Adrenal gland (tissue), 5 donors: ENCODE data around the gene CHDH.

Experiments used
- POLR2A ChIP-seq, 2 donors: fragments of 450-650 bp; IDR thresholded peaks; one replicate each; pipeline ENCODE4 v1.6.1; 2017; ENCODE audit warnings: antibody characterized with exemption in 2 of 2, mild to moderate bottlenecking in 2 of 2, moderate library complexity in 1 of 2
- TF ChIP-seq, protein P1 (sequence below), 6 experiments: fragments of 450-650 bp in 4 of 6; fragments of 200-600 bp in 2 of 6; sonication (generic) in 1 of 6; IDR thresholded peaks; 1 replicate in 5 of 6; 2 replicates in 1 of 6; pipeline versions ENCODE4 v1.5.1 to v1.8.0; 2016 to 2021; ENCODE audit warnings: antibody characterized with exemption in 6 of 6, mild to moderate bottlenecking in 2 of 6, moderate library complexity in 1 of 6
- donor health status: DM: no; HTN: no; CAD: no.

DNA sequence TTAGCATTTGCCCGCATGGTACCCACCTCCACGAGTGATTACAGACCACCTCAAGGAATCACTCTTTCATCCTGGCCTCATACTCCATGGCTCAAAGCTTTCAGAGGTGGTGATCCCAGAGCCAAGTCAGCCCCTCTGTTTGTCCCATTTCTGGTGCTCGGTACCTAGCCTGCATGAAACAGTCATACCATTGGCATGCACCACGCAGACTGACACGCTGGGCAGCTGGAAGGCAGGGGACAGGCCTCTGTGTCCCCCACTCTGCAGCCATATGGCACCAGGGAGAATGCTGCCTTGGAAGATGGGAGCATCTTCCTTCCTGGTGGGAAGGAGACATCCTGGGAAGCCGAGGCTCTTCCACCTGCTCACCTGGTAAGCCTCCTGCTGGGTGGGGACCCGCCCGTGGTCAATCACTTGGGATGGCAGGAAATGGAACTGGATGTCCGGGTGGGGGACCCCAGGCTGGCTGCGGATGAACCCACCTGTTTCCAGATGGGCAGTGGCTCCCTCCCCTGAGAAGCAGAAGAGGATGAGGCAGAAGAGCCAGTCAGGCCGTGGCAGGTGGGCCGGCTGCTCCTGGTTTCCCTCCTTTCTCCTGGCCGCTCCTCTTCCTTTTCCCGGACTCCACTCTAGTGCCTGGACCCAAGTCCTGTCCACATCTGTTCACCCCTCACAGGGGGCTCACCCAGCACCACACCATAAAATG lies 26.9 kb downstream of the CHDH start:
- TF ChIP-seq, protein P1, sequence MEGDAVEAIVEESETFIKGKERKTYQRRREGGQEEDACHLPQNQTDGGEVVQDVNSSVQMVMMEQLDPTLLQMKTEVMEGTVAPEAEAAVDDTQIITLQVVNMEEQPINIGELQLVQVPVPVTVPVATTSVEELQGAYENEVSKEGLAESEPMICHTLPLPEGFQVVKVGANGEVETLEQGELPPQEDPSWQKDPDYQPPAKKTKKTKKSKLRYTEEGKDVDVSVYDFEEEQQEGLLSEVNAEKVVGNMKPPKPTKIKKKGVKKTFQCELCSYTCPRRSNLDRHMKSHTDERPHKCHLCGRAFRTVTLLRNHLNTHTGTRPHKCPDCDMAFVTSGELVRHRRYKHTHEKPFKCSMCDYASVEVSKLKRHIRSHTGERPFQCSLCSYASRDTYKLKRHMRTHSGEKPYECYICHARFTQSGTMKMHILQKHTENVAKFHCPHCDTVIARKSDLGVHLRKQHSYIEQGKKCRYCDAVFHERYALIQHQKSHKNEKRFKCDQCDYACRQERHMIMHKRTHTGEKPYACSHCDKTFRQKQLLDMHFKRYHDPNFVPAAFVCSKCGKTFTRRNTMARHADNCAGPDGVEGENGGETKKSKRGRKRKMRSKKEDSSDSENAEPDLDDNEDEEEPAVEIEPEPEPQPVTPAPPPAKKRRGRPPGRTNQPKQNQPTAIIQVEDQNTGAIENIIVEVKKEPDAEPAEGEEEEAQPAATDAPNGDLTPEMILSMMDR (IDR thresholded peaks at IDR 0.05), result no peak
- TF ChIP-seq POLR2A (IDR thresholded peaks at IDR 0.05), result no peak
